ENCODE data around the gene IL25. TPM values are rescaled to one million over a fixed set of nuclear protein-coding genes. Genes with fewer than 3 reads are reported as not detected.
"Not testable (repeated sequence)": the region's sequence is repeated elsewhere in the genome, so short reads cannot be mapped to it uniquely, and the experiment has no call there.

IL25 gene
- polyA plus RNA-seq, 4 donors, result not detected

DNA sequence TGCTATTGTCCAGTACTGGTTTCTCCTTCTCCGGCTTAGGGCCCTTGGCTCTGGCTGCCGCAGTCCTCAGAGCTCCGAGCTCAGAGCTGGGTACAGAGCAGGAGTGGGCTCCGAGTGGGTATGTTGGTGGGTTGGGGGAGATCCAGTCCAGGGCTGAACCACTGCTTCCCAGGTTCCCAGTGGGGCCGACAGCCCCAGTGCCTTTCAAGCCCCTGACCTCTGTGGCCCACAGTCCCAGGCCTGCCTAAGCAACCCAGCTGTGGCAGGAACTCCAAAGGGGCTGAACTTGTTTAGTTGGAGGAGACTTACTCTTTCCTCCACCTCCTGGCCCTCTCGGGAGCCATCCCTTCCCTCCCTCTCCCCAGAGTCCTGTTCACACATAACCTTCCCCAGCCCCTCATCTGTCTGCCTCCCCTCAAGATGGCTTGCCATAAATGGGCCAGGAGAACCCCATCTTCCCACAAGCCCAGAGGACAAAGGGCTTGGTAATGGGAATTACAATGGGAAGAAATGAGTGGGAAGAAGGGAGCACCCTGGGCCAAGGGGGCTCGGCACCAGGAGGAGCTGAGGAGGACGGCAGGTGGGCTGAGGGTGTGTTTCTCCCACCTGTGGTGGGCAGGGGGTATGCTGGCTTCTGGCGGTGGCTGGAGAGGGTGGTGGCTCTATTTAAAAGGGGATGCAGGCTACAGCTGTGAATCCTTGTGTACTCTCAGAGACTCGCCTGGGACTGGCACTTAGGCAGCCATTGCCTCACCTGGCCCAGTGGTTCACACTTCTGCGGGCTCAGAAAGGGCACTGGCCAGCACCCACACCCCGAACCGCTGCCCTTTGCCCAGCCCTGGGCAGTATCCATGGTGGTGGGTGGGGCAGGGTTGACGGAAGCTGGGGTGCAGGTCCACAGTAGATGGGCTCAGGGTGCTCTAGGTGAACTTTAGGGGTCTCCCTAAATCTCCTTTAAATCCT lies 39.2 kb downstream of the IL25 start:
- WGBS, 3 donors, result 63 to 76% (median 73%) methylated on average over 14 of the region's 14 CpGs
- no peak for FAIRE-seq

DNA sequence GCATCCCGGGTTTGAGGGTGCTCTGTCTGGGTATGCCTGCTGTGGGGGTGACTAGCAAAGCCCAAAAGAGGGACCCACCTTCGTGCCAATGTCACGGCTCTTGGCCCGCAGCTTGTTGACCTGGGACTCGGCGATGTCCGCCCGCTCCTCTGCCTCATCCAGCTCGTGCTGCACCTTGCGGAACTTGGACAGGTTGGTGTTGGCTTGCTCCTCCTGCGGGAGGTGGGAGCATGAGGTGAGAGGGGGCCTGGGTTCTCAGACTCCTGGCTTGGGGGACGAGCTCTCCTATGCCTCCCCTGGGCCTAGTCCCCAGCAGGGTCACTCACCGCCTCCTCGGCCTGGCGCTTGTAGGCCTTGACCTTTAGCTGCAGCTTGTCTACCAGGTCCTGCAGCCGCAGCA lies 41.1 kb downstream of the IL25 start:
- 86 to 93% (median 89%) methylated on average over 16 of the region's 16 CpGs for WGBS, 3 donors
- FAIRE-seq (no peak), DNase-seq (no peak)
- no peaks in the 10 kb centered on the region for H3K4me1 ChIP-seq (ENCODE audit: control insufficient read depth in 3 of 3, insufficient read depth in 2 of 3, low read depth in 1 of 3, low read length in 2 of 3)
- H3K4me3 ChIP-seq (ENCODE audit: low read depth in 1 of 3, low read length in 3 of 3), result no peak overlapping the region
- H3K36me3 ChIP-seq (ENCODE audit: control insufficient read depth in 3 of 3, insufficient read depth in 2 of 3, low read depth in 1 of 3, low read length in 3 of 3), result no peaks in the 10 kb centered on the region
- no peaks in the 10 kb centered on the region for H3K9me3 ChIP-seq (ENCODE audit: control insufficient read depth in 2 of 2, insufficient read depth in 1 of 2, low read depth in 1 of 2, low read length in 1 of 2)
- H3K27me3 ChIP-seq (ENCODE audit: control insufficient read depth in 3 of 3, insufficient read depth in 3 of 3, low read length in 3 of 3), result no peaks in the 10 kb centered on the region
- H3K27ac ChIP-seq (ENCODE audit: low read depth in 1 of 3, low read length in 2 of 3), result no peak overlapping the region

More for the DNA sequence above, 39.2 kb downstream of the IL25 start:
- Histone ChIP-seq H3K4me1 (ENCODE audit: control insufficient read depth in 3 of 3, insufficient read depth in 2 of 3, low read depth in 1 of 3, low read length in 2 of 3) (no peaks in the 10 kb centered on the region), H3K9me3 (ENCODE audit: control insufficient read depth in 2 of 2, insufficient read depth in 1 of 2, low read depth in 1 of 2, low read length in 1 of 2) (no peaks in the 10 kb centered on the region), H3K27me3 (ENCODE audit: control insufficient read depth in 3 of 3, insufficient read depth in 3 of 3, low read length in 3 of 3) (no peaks in the 10 kb centered on the region), H3K27ac (ENCODE audit: low read depth in 1 of 3, low read length in 2 of 3) (no peak overlapping the region), H3K4me3 (ENCODE audit: low read depth in 1 of 3, low read length in 3 of 3) (no peak overlapping the region), H3K36me3 (ENCODE audit: control insufficient read depth in 3 of 3, insufficient read depth in 2 of 3, low read depth in 1 of 3, low read length in 3 of 3) (no peaks in the 10 kb centered on the region)
- DNase-seq, result peak in 1 of 2 donors; percentile 48

DNA sequence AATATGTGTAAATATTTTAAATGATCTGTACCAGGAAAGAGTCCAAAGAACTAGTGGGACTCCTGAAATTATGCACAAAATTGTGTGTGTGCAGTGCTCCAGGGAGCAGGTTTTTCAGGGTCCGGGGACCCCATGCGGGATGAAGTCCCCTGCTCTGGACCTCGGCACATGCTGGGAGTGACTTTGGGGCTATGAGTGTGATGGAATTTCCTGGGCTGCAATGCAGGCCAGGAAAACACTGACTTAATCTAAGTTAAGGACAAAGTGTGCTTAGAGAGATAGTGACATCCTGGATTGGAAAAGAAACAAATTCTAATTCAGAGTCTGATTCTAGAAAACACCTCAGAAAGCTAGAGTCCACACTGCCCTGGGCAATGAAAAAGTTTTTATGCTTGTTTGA lies 41.6 kb downstream of the IL25 start:
- FAIRE-seq (no peak), DNase-seq (no peak)
- no peaks in the 10 kb centered on the region for H3K27me3 ChIP-seq (ENCODE audit: control insufficient read depth in 3 of 3, insufficient read depth in 3 of 3, low read length in 3 of 3)
- no peaks in the 10 kb centered on the region for H3K4me1 ChIP-seq (ENCODE audit: control insufficient read depth in 3 of 3, insufficient read depth in 2 of 3, low read depth in 1 of 3, low read length in 2 of 3)
- no peaks in the 10 kb centered on the region for H3K9me3 ChIP-seq (ENCODE audit: control insufficient read depth in 2 of 2, insufficient read depth in 1 of 2, low read depth in 1 of 2, low read length in 1 of 2)
- no peak overlapping the region for H3K4me3 ChIP-seq (ENCODE audit: low read depth in 1 of 3, low read length in 3 of 3)
- no peak overlapping the region for H3K27ac ChIP-seq (ENCODE audit: low read depth in 1 of 3, low read length in 2 of 3)
- WGBS, 3 donors, result 69 to 86% (median 70%) methylated on average over 3 of the region's 3 CpGs
- H3K36me3 ChIP-seq (ENCODE audit: control insufficient read depth in 3 of 3, insufficient read depth in 2 of 3, low read depth in 1 of 3, low read length in 3 of 3), result no peaks in the 10 kb centered on the region

DNA sequence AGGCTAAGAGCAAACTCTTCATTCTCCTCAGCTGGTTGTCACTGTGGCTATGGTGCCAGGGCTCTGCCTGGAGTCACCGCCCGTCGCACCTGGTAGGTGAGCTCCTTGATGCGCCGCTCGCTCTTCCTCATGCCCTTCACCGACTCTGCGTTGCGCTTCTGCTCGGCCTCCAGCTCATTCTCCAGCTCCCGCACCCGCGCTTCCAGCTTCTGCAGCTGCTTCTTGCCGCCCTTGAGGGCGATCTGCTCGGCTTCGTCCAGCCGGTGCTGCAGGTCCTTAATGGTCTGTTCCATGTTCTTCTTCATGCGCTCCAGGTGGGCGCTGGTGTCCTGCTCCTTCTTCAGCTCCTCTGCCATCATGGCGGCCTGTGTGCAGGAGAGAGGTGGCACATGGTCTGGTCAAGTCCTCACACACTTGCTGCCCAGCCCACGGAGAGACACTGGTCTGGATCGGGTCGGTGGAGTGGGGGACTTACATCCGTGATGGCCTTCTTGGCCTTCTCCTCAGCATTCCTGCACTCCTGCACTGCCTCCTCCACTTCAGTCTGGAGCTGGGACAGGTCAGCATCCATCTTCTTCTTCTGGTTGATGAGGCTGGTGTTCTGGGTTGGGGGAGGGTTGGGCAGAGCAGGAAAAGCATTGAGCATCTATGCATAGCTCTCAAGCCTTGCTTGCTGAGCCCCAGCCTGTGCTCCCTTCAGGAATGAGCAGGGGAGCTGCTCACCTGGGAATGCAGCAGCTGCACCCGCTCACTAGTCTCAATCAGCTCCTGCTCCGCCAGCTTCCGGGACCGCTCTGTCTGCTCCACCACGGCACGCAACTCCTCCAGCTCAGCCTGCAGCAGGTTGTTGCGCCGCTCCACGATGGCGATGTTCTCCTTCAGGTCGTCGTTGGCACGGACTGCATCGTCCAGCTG lies 42.6 kb downstream of the IL25 start:
- H3K9me3 ChIP-seq (ENCODE audit: control insufficient read depth in 2 of 2, insufficient read depth in 1 of 2, low read depth in 1 of 2, low read length in 1 of 2), result no peaks in the 10 kb centered on the region
- no peaks in the 10 kb centered on the region for H3K36me3 ChIP-seq (ENCODE audit: control insufficient read depth in 3 of 3, insufficient read depth in 2 of 3, low read depth in 1 of 3, low read length in 3 of 3)
- WGBS, 3 donors, result 92 to 94% (median 93%) methylated on average over 39 of the region's 39 CpGs
- FAIRE-seq (no peak), DNase-seq (no peak)
- no peak overlapping the region for H3K4me3 ChIP-seq (ENCODE audit: low read depth in 1 of 3, low read length in 3 of 3)
- no peak overlapping the region for H3K27ac ChIP-seq (ENCODE audit: low read depth in 1 of 3, low read length in 2 of 3)
- H3K27me3 ChIP-seq (ENCODE audit: control insufficient read depth in 3 of 3, insufficient read depth in 3 of 3, low read length in 3 of 3), result no peaks in the 10 kb centered on the region
- no peaks in the 10 kb centered on the region for H3K4me1 ChIP-seq (ENCODE audit: control insufficient read depth in 3 of 3, insufficient read depth in 2 of 3, low read depth in 1 of 3, low read length in 2 of 3)

DNA sequence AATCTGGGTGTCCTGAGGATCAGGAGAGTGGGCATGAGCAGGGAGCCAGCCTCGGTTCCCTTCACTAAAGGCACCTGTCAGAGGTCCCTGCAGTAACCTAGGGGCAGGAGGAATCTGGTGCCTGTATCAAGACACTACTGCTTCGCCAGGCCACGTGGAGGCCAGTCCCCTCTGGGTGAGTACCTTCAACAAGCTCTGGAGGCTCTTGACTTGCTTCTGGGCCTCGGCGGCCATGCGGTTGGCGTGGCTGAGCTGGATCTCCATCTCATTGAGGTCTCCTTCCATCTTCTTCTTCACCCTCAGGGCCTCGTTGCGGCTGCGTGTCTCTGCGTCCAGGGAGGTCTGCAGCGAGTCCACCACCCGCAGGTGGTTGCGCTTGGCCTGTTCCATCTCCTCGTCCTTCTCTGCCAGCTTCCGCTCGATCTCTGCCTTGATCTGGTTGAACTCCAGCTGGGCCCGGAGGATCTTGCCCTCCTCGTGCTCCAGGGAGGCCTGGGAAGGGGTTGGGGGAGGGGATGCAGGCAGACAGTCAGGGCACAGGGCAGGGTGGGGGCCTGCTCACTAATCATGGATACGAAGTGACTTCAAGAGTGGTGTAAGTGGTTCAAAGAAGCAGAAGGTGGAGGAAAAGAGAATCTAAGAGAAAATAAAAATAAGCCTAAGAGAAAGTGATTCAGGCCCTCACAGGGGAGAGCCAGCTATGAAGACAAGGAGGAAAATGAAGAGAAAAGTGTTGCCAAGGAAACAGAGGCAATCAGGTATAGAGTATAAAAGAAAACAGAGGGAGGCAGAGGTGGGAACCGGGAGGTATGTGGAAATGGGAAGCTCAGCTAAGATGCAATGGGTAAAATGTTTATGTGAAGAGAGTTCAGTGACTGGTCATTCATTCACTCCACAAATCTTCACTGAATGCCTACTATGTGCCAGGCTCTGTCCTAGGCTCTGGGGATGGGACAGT lies 43.5 kb downstream of the IL25 start:
- Histone ChIP-seq H3K27ac (ENCODE audit: low read depth in 1 of 3, low read length in 2 of 3) (no peak overlapping the region), H3K36me3 (ENCODE audit: control insufficient read depth in 3 of 3, insufficient read depth in 2 of 3, low read depth in 1 of 3, low read length in 3 of 3) (no peaks in the 10 kb centered on the region), H3K27me3 (ENCODE audit: control insufficient read depth in 3 of 3, insufficient read depth in 3 of 3, low read length in 3 of 3) (no peaks in the 10 kb centered on the region), H3K9me3 (ENCODE audit: control insufficient read depth in 2 of 2, insufficient read depth in 1 of 2, low read depth in 1 of 2, low read length in 1 of 2) (no peaks in the 10 kb centered on the region), H3K4me3 (ENCODE audit: low read depth in 1 of 3, low read length in 3 of 3) (no peak overlapping the region), H3K4me1 (ENCODE audit: control insufficient read depth in 3 of 3, insufficient read depth in 2 of 3, low read depth in 1 of 3, low read length in 2 of 3) (no peaks in the 10 kb centered on the region)
- DNase-seq (no peak), FAIRE-seq (no peak)
- 67 to 77% (median 73%) methylated on average over 17 to 21 of the region's 21 CpGs for WGBS, 3 donors

DNA sequence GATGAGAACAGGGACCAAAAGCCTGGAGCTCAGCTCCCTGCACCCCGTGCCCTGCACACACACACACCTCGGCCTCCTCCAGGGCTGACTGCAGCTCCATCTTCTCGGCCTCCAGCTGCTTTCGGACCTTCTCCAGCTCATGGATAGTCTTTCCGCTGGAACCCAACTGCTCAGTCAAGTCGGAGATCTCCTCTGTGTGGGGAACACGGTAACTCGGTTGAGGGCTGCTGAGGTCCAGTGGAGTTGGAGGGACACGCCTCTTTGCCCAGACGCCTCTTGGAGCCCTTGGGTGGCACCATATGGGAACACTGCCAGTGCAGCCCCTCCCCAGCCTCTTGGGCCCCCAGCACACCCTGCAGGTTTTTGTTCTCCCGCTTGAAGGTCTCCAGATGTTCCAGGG lies 44.2 kb downstream of the IL25 start:
- 81 to 83% (median 81%) methylated on average over 11 of the region's 11 CpGs for WGBS, 3 donors
- Histone ChIP-seq H3K4me1 (ENCODE audit: control insufficient read depth in 3 of 3, insufficient read depth in 2 of 3, low read depth in 1 of 3, low read length in 2 of 3) (no peaks in the 10 kb centered on the region), H3K36me3 (ENCODE audit: control insufficient read depth in 3 of 3, insufficient read depth in 2 of 3, low read depth in 1 of 3, low read length in 3 of 3) (no peaks in the 10 kb centered on the region), H3K9me3 (ENCODE audit: control insufficient read depth in 2 of 2, insufficient read depth in 1 of 2, low read depth in 1 of 2, low read length in 1 of 2) (no peaks in the 10 kb centered on the region), H3K4me3 (ENCODE audit: low read depth in 1 of 3, low read length in 3 of 3) (no peak overlapping the region), H3K27ac (ENCODE audit: low read depth in 1 of 3, low read length in 2 of 3) (no peak overlapping the region), H3K27me3 (ENCODE audit: control insufficient read depth in 3 of 3, insufficient read depth in 3 of 3, low read length in 3 of 3) (no peaks in the 10 kb centered on the region)
- DNase-seq, result no peak
- no peak for FAIRE-seq

DNA sequence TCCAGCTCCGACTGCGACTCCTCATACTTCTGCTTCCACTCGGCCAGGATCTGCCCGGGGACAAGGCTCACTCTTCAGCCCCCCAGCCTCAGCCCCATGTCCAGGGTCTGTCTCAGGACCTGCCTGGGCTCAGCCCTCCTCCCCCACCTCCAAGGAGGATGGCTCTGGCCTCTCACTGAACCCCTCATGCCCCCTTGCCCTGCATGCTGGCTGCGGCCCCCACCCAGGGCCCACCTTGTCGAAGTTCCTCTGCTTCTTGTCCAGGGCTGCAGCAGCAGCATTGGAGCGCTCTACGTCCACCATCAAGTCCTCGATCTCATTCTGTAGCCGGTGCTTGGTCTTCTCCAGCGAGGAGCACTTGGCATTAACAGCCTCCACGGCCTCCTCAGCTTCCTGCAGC lies 44.7 kb downstream of the IL25 start:
- not testable (repeated sequence) for H3K27ac ChIP-seq (ENCODE audit: low read depth in 1 of 3, low read length in 2 of 3)

More for the DNA sequence above, 44.7 kb downstream of the IL25 start:
- not testable (repeated sequence) for H3K4me3 ChIP-seq (ENCODE audit: low read depth in 1 of 3, low read length in 3 of 3); DNase-seq; H3K36me3 ChIP-seq (ENCODE audit: control insufficient read depth in 3 of 3, insufficient read depth in 2 of 3, low read depth in 1 of 3, low read length in 3 of 3); H3K27me3 ChIP-seq (ENCODE audit: control insufficient read depth in 3 of 3, insufficient read depth in 3 of 3, low read length in 3 of 3); FAIRE-seq; H3K9me3 ChIP-seq (ENCODE audit: control insufficient read depth in 2 of 2, insufficient read depth in 1 of 2, low read depth in 1 of 2, low read length in 1 of 2); H3K4me1 ChIP-seq (ENCODE audit: control insufficient read depth in 3 of 3, insufficient read depth in 2 of 3, low read depth in 1 of 3, low read length in 2 of 3)
- 84 to 90% (median 86%) methylated on average over 12 of the region's 12 CpGs for WGBS, 3 donors
